Gastroesophageal sphincter (tissue), 3 donors: Measurements from ENCODE around the gene ANKRD33.

Experiments
- CTCF ChIP-seq, 4 experiments: fragments of 200-600 bp in 2 of 4; fragments of 450-650 bp in 2 of 4; sonication (generic) in 1 of 4; IDR thresholded peaks; one replicate each; pipeline ENCODE4 v1.5.1; 2017 to 2019; ENCODE audit warnings: antibody characterized with exemption in 4 of 4, mild to moderate bottlenecking in 2 of 4, moderate library complexity in 2 of 4
- EP300 ChIP-seq: sonication (generic); formaldehyde crosslinking; IDR thresholded peaks from one replicate; pipeline ENCODE4 v1.6.1; 2017; ENCODE audit warnings: antibody characterized with exemption, mild to moderate bottlenecking
- POLR2A ChIP-seq, 2 donors: fragments of 450-650 bp; IDR thresholded peaks; one replicate each; pipeline ENCODE4 v1.6.1; 2017; ENCODE audit warnings: antibody characterized with exemption in 2 of 2, mild to moderate bottlenecking in 2 of 2, moderate library complexity in 1 of 2
- POLR2AphosphoS5 ChIP-seq: sonication (generic); formaldehyde crosslinking; IDR thresholded peaks from one replicate; pipeline ENCODE4 v1.6.1; 2017; ENCODE audit warnings: antibody characterized with exemption

- TF ChIP-seq EP300 = no peak
- TF ChIP-seq POLR2A (IDR thresholded peaks at IDR 0.05) = no peak
- no peak for TF ChIP-seq CTCF (IDR thresholded peaks at IDR 0.05)
- no peak for TF ChIP-seq POLR2AphosphoS5
Observed at GRCh38 chr12:51845482-51845881, 42.4 kb upstream of the ANKRD33 start.
